ENCODE results near the gene ACVR1.

GRCh38 chr2:157746234-157746950, 129.7 kb downstream of the ACVR1 start:
- TF ChIP-seq CTCF (IDR thresholded peaks at IDR 0.05), result no peak
- no peak for TF ChIP-seq EP300 (IDR thresholded peaks at IDR 0.05)
- no peak for TF ChIP-seq POLR2AphosphoS5 (IDR thresholded peaks at IDR 0.05)
- TF ChIP-seq POLR2A (IDR thresholded peaks at IDR 0.05), result no peak
